ENCODE measurements around the gene AATF. TPM values are rescaled to one million over a fixed set of nuclear protein-coding genes. Genes with fewer than 3 reads are reported as not detected.

Gene AATF
- total RNA-seq, 1 experiment from 2014 or later, result 186 TPM

- no peak for DNase-seq
Measured at GRCh38 chr17:36972186-36972700, 23.5 kb downstream of the AATF start.

GRCh38 chr17:36972905-36973304 lies 24.2 kb downstream of the AATF start:
- no peaks in the 10 kb centered on the region for H3K36me3 Mint-ChIP-seq (ENCODE audit: insufficient read depth, unreplicated experiment)
- no peaks in the 10 kb centered on the region for H3K9me3 Mint-ChIP-seq (ENCODE audit: low read depth, unreplicated experiment)
- no peak overlapping the region for H3K4me3 Mint-ChIP-seq (ENCODE audit: low read depth, unreplicated experiment)
- intact Hi-C loops (cut with micrococcal nuclease; ENCODE audit: unreplicated experiment), result loop anchor here (10.0 kb wide), 1 partner anchor 188 kb away; no protein-coding TSS in a partner anchor
- peaks cover 13% of the 10 kb centered on the region for H3K4me1 Mint-ChIP-seq (ENCODE audit: low read depth, unreplicated experiment)
- DNase-seq, result no peak
- CTCF ChIA-PET, result no interaction called here
- TF ChIP-seq CTCF (IDR thresholded peaks at IDR 0.05; ENCODE audit: unreplicated experiment), result no peak
- no peak overlapping the region for H3K27ac Mint-ChIP-seq (ENCODE audit: unreplicated experiment)
- no TSS peak for BruUV-seq (replicated peaks)
- no peaks in the 10 kb centered on the region for H3K27me3 Mint-ChIP-seq (ENCODE audit: unreplicated experiment)

More at GRCh38 chr17:36972186-36972700, 23.5 kb downstream of the AATF start:
- no peak overlapping the region for H3K27ac Mint-ChIP-seq (ENCODE audit: unreplicated experiment)
- H3K4me1 Mint-ChIP-seq (ENCODE audit: low read depth, unreplicated experiment), result peaks cover 13% of the 10 kb centered on the region
- no peak overlapping the region for H3K4me3 Mint-ChIP-seq (ENCODE audit: low read depth, unreplicated experiment)
- no TSS peak for BruUV-seq (replicated peaks)
- CTCF ChIA-PET, result no interaction called here
- intact Hi-C loops (cut with micrococcal nuclease; ENCODE audit: unreplicated experiment), result loop anchor here (10.0 kb wide), 1 partner anchor 187 kb away; no protein-coding TSS in a partner anchor
- H3K27me3 Mint-ChIP-seq (ENCODE audit: unreplicated experiment), result no peaks in the 10 kb centered on the region
- no peaks in the 10 kb centered on the region for H3K9me3 Mint-ChIP-seq (ENCODE audit: low read depth, unreplicated experiment)
- TF ChIP-seq CTCF (IDR thresholded peaks at IDR 0.05; ENCODE audit: unreplicated experiment), result no peak
- H3K36me3 Mint-ChIP-seq (ENCODE audit: insufficient read depth, unreplicated experiment), result peaks cover under 1% of the 10 kb centered on the region

GRCh38 chr17:36975922-36976515 lies 27.3 kb downstream of the AATF start:
- Mint-ChIP-seq H3K4me1 (ENCODE audit: low read depth, unreplicated experiment) (peaks cover 27% of the 10 kb centered on the region), H3K9me3 (ENCODE audit: low read depth, unreplicated experiment) (no peaks in the 10 kb centered on the region)
- CTCF ChIA-PET, result interaction anchor here (1.0 kb wide), 1 partner anchor 14 kb away, joined by 3 read pairs; no protein-coding TSS in a partner anchor

GRCh38 chr17:36977066-36977465 lies 28.3 kb downstream of the AATF start:
- Mint-ChIP-seq H3K9me3 (ENCODE audit: low read depth, unreplicated experiment) (no peaks in the 10 kb centered on the region), H3K27ac (ENCODE audit: unreplicated experiment) (no peak overlapping the region), H3K27me3 (ENCODE audit: unreplicated experiment) (no peaks in the 10 kb centered on the region), H3K4me3 (ENCODE audit: low read depth, unreplicated experiment) (no peak overlapping the region), H3K36me3 (ENCODE audit: insufficient read depth, unreplicated experiment) (no peaks in the 10 kb centered on the region), H3K4me1 (ENCODE audit: low read depth, unreplicated experiment) (peaks cover 16% of the 10 kb centered on the region)
- TF ChIP-seq CTCF (IDR thresholded peaks at IDR 0.05; ENCODE audit: unreplicated experiment), result no peak
- no TSS peak for BruUV-seq (replicated peaks)
- no peak for DNase-seq
- CTCF ChIA-PET, result interaction anchor here (1.0 kb wide), 1 partner anchor 15 kb away, joined by 3 read pairs; no protein-coding TSS in a partner anchor
- intact Hi-C loops (cut with micrococcal nuclease; ENCODE audit: unreplicated experiment), result loop anchor here (10.0 kb wide), 1 partner anchor 192 kb away; no protein-coding TSS in a partner anchor

More at GRCh38 chr17:36975922-36976515, 27.3 kb downstream of the AATF start:
- DNase-seq, result no peak
- no TSS peak for BruUV-seq (replicated peaks)
- H3K27ac Mint-ChIP-seq (ENCODE audit: unreplicated experiment), result no peak overlapping the region
- no peak overlapping the region for H3K4me3 Mint-ChIP-seq (ENCODE audit: low read depth, unreplicated experiment)
- intact Hi-C loops (cut with micrococcal nuclease; ENCODE audit: unreplicated experiment), result loop anchor here (10.0 kb wide), 1 partner anchor 191 kb away; no protein-coding TSS in a partner anchor
- TF ChIP-seq CTCF (IDR thresholded peaks at IDR 0.05; ENCODE audit: unreplicated experiment), result no peak
- no peaks in the 10 kb centered on the region for H3K27me3 Mint-ChIP-seq (ENCODE audit: unreplicated experiment)
- H3K36me3 Mint-ChIP-seq (ENCODE audit: insufficient read depth, unreplicated experiment), result no peaks in the 10 kb centered on the region

Data from Calu3 (cell line).